ENCODE measurements around the gene PARD3B.

- TF ChIP-seq CTCF (IDR thresholded peaks at IDR 0.05) (no peak), POLR2A (IDR thresholded peaks at IDR 0.05) (no peak)
Observed at GRCh38 chr2:204986641-204987040, 441.4 kb downstream of the PARD3B start.

Data from lower leg skin (tissue), 3 donors.